Upper lobe of left lung (tissue), 6 donors: ENCODE data around the gene PAK4. TPM values are rescaled to one million over a fixed set of nuclear protein-coding genes. Genes with fewer than 3 reads are reported as not detected.

Experiments used
- ATAC-seq, 2 donors: fragments of 200-7000 bp; cut with Tn5 transposase; one replicate each; pipeline ENCODE4 v1.9.1; 2022; ENCODE audit warnings: mild to moderate bottlenecking in 2 of 2, moderate library complexity in 2 of 2; ENCODE audit not compliant: low FRiP score in 2 of 2
- DNase-seq, 2 donors: peaks; one replicate each; pipeline ENCODE4 v3.0.0-alpha.2; 2019 to 2020
- H3K27ac ChIP-seq, 4 donors: fragments of 200-600 bp; sonication (generic); one replicate each; pipeline ENCODE4 v1.5.1; 2016 to 2019
- H3K27me3 ChIP-seq, 4 donors: fragments of 200-600 bp; sonication (generic); one replicate each; pipeline ENCODE4 v1.5.1; 2017 to 2019
- H3K36me3 ChIP-seq, 4 donors: fragments of 200-600 bp; sonication (generic); one replicate each; pipeline ENCODE4 v1.5.1; 2016 to 2019
- H3K4me1 ChIP-seq, 4 donors: fragments of 200-600 bp; sonication (generic); one replicate each; pipeline ENCODE4 v1.5.1; 2018 to 2019
- H3K4me3 ChIP-seq, 4 donors: fragments of 200-600 bp; sonication (generic); one replicate each; pipeline ENCODE4 v1.5.1; 2017 to 2019; ENCODE audit warnings: mild to moderate bottlenecking in 2 of 4, moderate library complexity in 1 of 4
- H3K9me3 ChIP-seq, 4 donors: fragments of 200-600 bp; sonication (generic); one replicate each; pipeline ENCODE4 v1.5.1; 2018 to 2019
- CTCF ChIP-seq, 6 experiments: fragments of 450-650 bp in 4 of 6; fragments of 200-600 bp in 2 of 6; sonication (generic) in 2 of 6; IDR thresholded peaks; one replicate each; pipeline ENCODE4 v1.5.1; 2016 to 2019; ENCODE audit warnings: antibody characterized with exemption in 6 of 6
- EP300 ChIP-seq, 4 donors: sonication (generic); formaldehyde crosslinking; IDR thresholded peaks; one replicate each; pipeline ENCODE4 v1.5.1; 2017; ENCODE audit warnings: antibody characterized with exemption in 4 of 4, control low read depth in 2 of 4
- POLR2A ChIP-seq, 4 donors: fragments of 450-650 bp; IDR thresholded peaks; one replicate each; pipeline ENCODE4 v1.5.1; 2016 to 2017; ENCODE audit warnings: antibody characterized with exemption in 4 of 4, mild to moderate bottlenecking in 2 of 4
- POLR2AphosphoS5 ChIP-seq, 2 donors: sonication (generic); formaldehyde crosslinking; IDR thresholded peaks; one replicate each; pipeline ENCODE4 v1.5.1; 2017; ENCODE audit warnings: antibody characterized with exemption in 2 of 2
- WGBS, 2 donors: methylation state at CpG; one replicate each; pipeline ENCODE4 v1.1.5; 2017 to 2018; 5-methylcytosine and 5-hydroxymethylcytosine counted together
- total RNA-seq, 6 donors: library from RNA; depleted of rRNA in 4 of 6; stranded (reverse); fragments of >200 nt in 4 of 6; gene quantifications; one replicate each; pipeline versions ENCODE4 v1.1.0 to v1.2.1, GENCODE V29; 2016 to 2021
- donor health status: DM: no; HTN: no; CAD: no; lungs with moderate emphysema.
- donor health status: DM: no; HTN: yes; CAD: no; lungs with severe emphysema.

PAK4 gene
- total RNA-seq, 6 donors from 2014 or later: 23.4 to 88.2 (median 54.4) TPM

- no peaks in the 10 kb centered on the region for H3K27me3 ChIP-seq
- H3K4me1 ChIP-seq: peaks cover 6 to 21% (median 17%) of the 10 kb centered on the region in 4 donors
- DNase-seq (peak in 1 of 2 donors; percentile 78), ATAC-seq (no peak)
- 90 to 100% methylated on average over 11 to 24 of the region's 25 CpGs for WGBS, 2 donors
- H3K36me3 ChIP-seq: peaks cover 18 to 93% (median 91%) of the 10 kb centered on the region in 4 donors
- TF ChIP-seq POLR2A (IDR thresholded peaks at IDR 0.05) (no peak), POLR2AphosphoS5 (IDR thresholded peaks at IDR 0.05) (no peak), CTCF (IDR thresholded peaks at IDR 0.05) (no peak), EP300 (IDR thresholded peaks at IDR 0.05) (no peak)
- H3K27ac ChIP-seq: no peak overlapping the region
- H3K4me3 ChIP-seq: no peak overlapping the region
- H3K9me3 ChIP-seq: no peaks in the 10 kb centered on the region
Observed at GRCh38 chr19:39173502-39173991, 48.0 kb downstream of the PAK4 start.

GRCh38 chr19:39174142-39174541 lies 48.6 kb downstream of the PAK4 start:
- no peak overlapping the region for H3K27ac ChIP-seq
- H3K4me1 ChIP-seq: peaks cover 6 to 19% (median 15%) of the 10 kb centered on the region in 4 donors
- H3K4me3 ChIP-seq: no peak overlapping the region
- 87 to 89% methylated on average over 12 to 16 of the region's 16 CpGs for WGBS, 2 donors
- no peaks in the 10 kb centered on the region for H3K27me3 ChIP-seq
- H3K36me3 ChIP-seq: peaks cover 21 to 99% (median 97%) of the 10 kb centered on the region in 4 donors
- H3K9me3 ChIP-seq: no peaks in the 10 kb centered on the region
- no peak for DNase-seq
- no peak for TF ChIP-seq CTCF (IDR thresholded peaks at IDR 0.05)
- no peak for TF ChIP-seq POLR2A (IDR thresholded peaks at IDR 0.05)
- TF ChIP-seq EP300 (IDR thresholded peaks at IDR 0.05): no peak
- no peak for TF ChIP-seq POLR2AphosphoS5 (IDR thresholded peaks at IDR 0.05)
- no peak for ATAC-seq

- TF ChIP-seq CTCF (IDR thresholded peaks at IDR 0.05): no peak
- no peak for TF ChIP-seq POLR2A (IDR thresholded peaks at IDR 0.05)
- peaks cover 2 to 14% (median 10%) of the 10 kb centered on the region in 4 donors for H3K4me1 ChIP-seq
- peaks cover 17 to 99% (median 97%) of the 10 kb centered on the region in 4 donors for H3K36me3 ChIP-seq
- 90 to 95% methylated on average over 22 to 40 of the region's 43 CpGs for WGBS, 2 donors
- DNase-seq: peak in 1 of 2 donors; percentile 66
- no peaks in the 10 kb centered on the region for H3K9me3 ChIP-seq
- H3K4me3 ChIP-seq: no peak overlapping the region
- H3K27ac ChIP-seq: no peak overlapping the region
- ATAC-seq: no peak
- no peaks in the 10 kb centered on the region for H3K27me3 ChIP-seq
Observed at GRCh38 chr19:39174558-39175544, 49.3 kb downstream of the PAK4 start.

- Histone ChIP-seq H3K27ac (no peak overlapping the region), H3K4me3 (no peak overlapping the region), H3K27me3 (no peaks in the 10 kb centered on the region), H3K4me1 (peaks cover 0 to 9% (median 3%) of the 10 kb centered on the region in 4 donors), H3K36me3 (peaks cover 15 to 99% (median 92%) of the 10 kb centered on the region in 4 donors), H3K9me3 (no peaks in the 10 kb centered on the region)
- TF ChIP-seq EP300 (IDR thresholded peaks at IDR 0.05) (no peak), CTCF (IDR thresholded peaks at IDR 0.05) (no peak), POLR2AphosphoS5 (IDR thresholded peaks at IDR 0.05) (no peak), POLR2A (IDR thresholded peaks at IDR 0.05) (no peak)
- no peak for ATAC-seq
- 81 to 89% methylated on average over 4 to 7 of the region's 7 CpGs for WGBS, 2 donors
- DNase-seq: no peak
Observed at GRCh38 chr19:39175564-39175963, 50.0 kb downstream of the PAK4 start.
